AG04450 (cell line): ENCODE results near the gene TRRAP. TPM values are rescaled to one million over a fixed set of nuclear protein-coding genes. Genes with fewer than 3 reads are reported as not detected.

ENCODE experiments used
- CTCF ChIA-PET: fragments of 300-600, 350-600 bp; formaldehyde crosslinking; extraction: SDS; loops from one replicate; lab custom pipeline; 2022; ENCODE audit warnings: antibody characterized with exemption, inconsistent platforms; lab: Charles Lee
- POLR2A ChIA-PET: fragments of 350-600 bp; formaldehyde crosslinking; extraction: SDS; loops from one replicate; lab custom pipeline; 2021; ENCODE audit warnings: antibody characterized with exemption, inconsistent platforms; lab: Yijun Ruan, JAX
- DNase-seq: peaks from one replicate; pipeline ENCODE4 v3.0.0-alpha.2; 2011; ENCODE audit warnings: low read depth, low spot score
- H3K27ac ChIP-seq: one replicate; pipeline ENCODE4 v1.5.1; 2012; ENCODE audit warnings: low read depth, low read length, control low read depth
- H3K27me3 ChIP-seq: one replicate; pipeline ENCODE4 v1.6.0; 2012; ENCODE audit warnings: low read length; ENCODE audit not compliant: control insufficient read depth, insufficient read depth
- H3K4me3 ChIP-seq: 2 replicates; pipeline ENCODE4 v1.5.1; 2011; ENCODE audit warnings: mild to moderate bottlenecking, low read depth, low read length, control low read depth
- H3K9me3 ChIP-seq: 2 replicates; pipeline ENCODE4 v1.5.1; 2012; ENCODE audit warnings: low read length; ENCODE audit not compliant: control insufficient read depth, insufficient read depth
- CTCF ChIP-seq: IDR thresholded peaks from 2 replicates; pipeline ENCODE4 v1.5.1; 2011; ENCODE audit warnings: low read depth, low read length, control low read depth, inconsistent platforms
- polyA plus RNA-seq: library from polyadenylated mRNA; depleted of rRNA; stranded (reverse); fragments of >200 nt; gene quantifications from 2 replicates; pipeline ENCODE4 v1.2.3, GENCODE V29; 2011

Gene TRRAP
- polyA plus RNA-seq, 1 experiment: 20.6 TPM

DNA sequence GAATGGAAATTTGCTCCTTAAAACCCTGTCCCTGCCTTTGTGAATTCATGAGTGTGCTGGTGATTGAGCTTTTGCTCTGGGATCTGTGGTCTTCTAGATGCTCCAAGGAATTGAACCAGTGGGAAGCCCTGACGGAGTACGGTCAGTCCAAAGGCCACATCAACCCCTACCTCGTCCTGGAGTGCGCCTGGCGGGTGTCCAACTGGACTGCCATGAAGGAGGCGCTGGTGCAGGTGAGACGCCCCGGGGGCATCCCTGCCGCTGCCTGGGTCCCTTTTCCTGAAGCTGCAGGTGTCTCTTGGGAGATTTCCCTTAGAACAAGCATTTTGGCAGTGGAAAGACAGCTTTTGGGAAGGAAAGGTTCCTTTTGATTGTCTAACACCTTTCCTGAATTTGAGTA, 100.3 kb downstream of the TRRAP start:
- TF ChIP-seq CTCF: no peak
- H3K27ac ChIP-seq: no peak overlapping the region
- H3K27me3 ChIP-seq: no peaks in the 10 kb centered on the region
- POLR2A ChIA-PET: interaction anchor here (1.0 kb wide), 1 partner anchor 430 kb away, joined by 3 read pairs; the partner anchor contains the start of genes BUD31 and PDAP1
- H3K9me3 ChIP-seq: no peaks in the 10 kb centered on the region
- no peak for DNase-seq
- CTCF ChIA-PET: no interaction called here
- no peak overlapping the region for H3K4me3 ChIP-seq

DNA sequence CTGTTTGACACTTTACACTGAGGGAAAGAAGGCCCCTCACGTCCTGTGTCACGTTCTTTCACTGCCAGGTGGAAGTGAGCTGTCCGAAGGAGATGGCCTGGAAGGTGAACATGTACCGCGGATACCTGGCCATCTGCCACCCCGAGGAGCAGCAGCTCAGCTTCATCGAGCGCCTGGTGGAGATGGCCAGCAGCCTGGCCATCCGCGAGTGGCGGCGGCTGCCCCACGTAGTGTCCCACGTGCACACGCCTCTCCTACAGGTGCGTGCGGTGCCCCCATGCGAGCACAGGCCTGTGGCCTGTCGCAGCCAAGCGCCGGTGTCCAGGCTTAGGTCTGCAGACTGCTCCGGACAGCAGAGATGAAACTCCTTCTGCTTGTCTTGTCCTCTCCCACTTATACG, 103.4 kb downstream of the TRRAP start:
- ChIA-PET CTCF (no interaction called here), POLR2A (no interaction called here)
- TF ChIP-seq CTCF: no peak
- Histone ChIP-seq H3K9me3 (no peaks in the 10 kb centered on the region), H3K27ac (no peak overlapping the region), H3K27me3 (no peaks in the 10 kb centered on the region), H3K4me3 (no peak overlapping the region)
- DNase-seq: no peak

DNA sequence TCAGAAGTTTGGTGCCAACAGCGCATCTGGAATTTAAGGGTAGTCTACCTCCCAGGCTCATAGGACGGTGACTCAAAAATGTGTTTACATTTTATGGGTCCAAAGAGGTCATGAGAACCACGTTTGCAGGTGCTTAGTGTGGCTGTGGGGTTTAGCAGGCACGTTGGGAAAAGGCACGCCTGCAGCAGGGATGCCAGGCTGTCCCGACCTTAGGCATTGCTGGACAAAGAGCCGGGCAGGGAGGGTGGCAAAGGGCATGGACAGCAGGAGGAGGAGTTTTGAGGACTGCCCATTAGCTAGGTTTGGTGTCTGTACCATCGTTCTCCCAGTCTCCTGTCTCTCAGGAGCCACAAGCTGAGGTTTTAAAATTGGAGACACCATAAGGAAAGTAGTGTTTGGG, 104.4 kb downstream of the TRRAP start:
- ChIA-PET CTCF (no interaction called here), POLR2A (no interaction called here)
- Histone ChIP-seq H3K27me3 (no peaks in the 10 kb centered on the region), H3K4me3 (no peak overlapping the region), H3K9me3 (no peaks in the 10 kb centered on the region), H3K27ac (no peak overlapping the region)
- no peak for TF ChIP-seq CTCF
- DNase-seq: no peak

GRCh38 chr7:98984126-98984525, 105.8 kb downstream of the TRRAP start:
- TF ChIP-seq CTCF: no peak
- ChIA-PET CTCF (no interaction called here), POLR2A (no interaction called here)
- no peak for DNase-seq
- Histone ChIP-seq H3K27ac (no peak overlapping the region), H3K4me3 (no peak overlapping the region), H3K27me3 (no peaks in the 10 kb centered on the region), H3K9me3 (no peaks in the 10 kb centered on the region)

DNA sequence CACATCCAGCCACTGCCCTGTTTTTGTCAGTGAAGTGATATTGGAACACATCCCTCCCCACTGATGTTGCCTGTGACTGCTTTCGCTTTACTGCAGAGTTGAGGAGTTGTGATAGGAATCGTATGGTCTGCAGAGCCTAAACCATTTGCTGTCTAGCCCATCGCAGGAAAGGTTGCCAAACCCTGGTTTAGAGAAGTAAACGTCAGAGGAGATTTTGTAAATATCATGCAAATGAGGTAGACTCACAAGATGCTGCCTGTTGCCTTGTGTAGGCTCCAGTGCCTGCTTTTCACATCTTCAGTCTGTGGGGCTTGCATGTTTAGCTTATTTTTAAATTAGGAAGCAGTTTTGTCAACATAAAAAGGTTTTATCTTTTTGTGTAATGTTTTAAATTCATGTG, 107.1 kb downstream of the TRRAP start:
- DNase-seq: no peak
- Histone ChIP-seq H3K9me3 (no peaks in the 10 kb centered on the region), H3K4me3 (no peak overlapping the region), H3K27ac (no peak overlapping the region), H3K27me3 (no peaks in the 10 kb centered on the region)
- CTCF ChIA-PET: interaction anchor here (0.9 to 1.0 kb wide), 2 partner anchors 12 to 325 kb away, joined by 3 read pairs; no protein-coding TSS in a partner anchor
- TF ChIP-seq CTCF: no peak
- POLR2A ChIA-PET: no interaction called here
